Mucosa of stomach (tissue), 1 donor: ENCODE results near the gene FOXJ3.

Experiments
- H3K27me3 ChIP-seq: one replicate; pipeline ENCODE4 v1.7.0; 2013; ENCODE audit warnings: mild to moderate bottlenecking, low read length; ENCODE audit not compliant: control insufficient read depth, insufficient read depth
- H3K36me3 ChIP-seq: one replicate; pipeline ENCODE4 v1.7.0; 2013; ENCODE audit warnings: low read length; ENCODE audit not compliant: control insufficient read depth, insufficient read depth
- H3K4me1 ChIP-seq: one replicate; pipeline ENCODE4 v1.7.0; 2013; ENCODE audit warnings: mild to moderate bottlenecking, low read length; ENCODE audit not compliant: control insufficient read depth, insufficient read depth
- H3K4me3 ChIP-seq: one replicate; pipeline ENCODE4 v1.7.0; 2013; ENCODE audit warnings: low read length
- H3K9ac ChIP-seq: one replicate; pipeline ENCODE4 v1.7.0; 2013; ENCODE audit warnings: mild to moderate bottlenecking, low read length, moderate library complexity
- H3K9me3 ChIP-seq: one replicate; pipeline ENCODE4 v1.7.0; 2013; ENCODE audit warnings: mild to moderate bottlenecking, low read length, moderate library complexity; ENCODE audit not compliant: control insufficient read depth
- donor health status: Pancreatic carcinoma.

FOXJ3 gene

GRCh38 chr1:42359466-42359865 is 24.4 kb upstream of the FOXJ3 start:
- H3K36me3 ChIP-seq = no peaks in the 10 kb centered on the region
- no peak overlapping the region for H3K4me3 ChIP-seq
- no peaks in the 10 kb centered on the region for H3K27me3 ChIP-seq
- H3K9me3 ChIP-seq = no peaks in the 10 kb centered on the region
- no peaks in the 10 kb centered on the region for H3K4me1 ChIP-seq
- H3K9ac ChIP-seq = no peak overlapping the region

GRCh38 chr1:42358791-42359190 is 23.8 kb upstream of the FOXJ3 start:
- Histone ChIP-seq H3K4me3 (no peak overlapping the region), H3K36me3 (no peaks in the 10 kb centered on the region), H3K27me3 (no peaks in the 10 kb centered on the region), H3K9ac (no peak overlapping the region), H3K9me3 (no peaks in the 10 kb centered on the region), H3K4me1 (no peaks in the 10 kb centered on the region)

GRCh38 chr1:42350086-42350485 is 15.1 kb upstream of the FOXJ3 start:
- H3K9me3 ChIP-seq = no peaks in the 10 kb centered on the region
- no peaks in the 10 kb centered on the region for H3K4me1 ChIP-seq
- H3K4me3 ChIP-seq = no peak overlapping the region
- H3K27me3 ChIP-seq = no peaks in the 10 kb centered on the region
- no peak overlapping the region for H3K9ac ChIP-seq
- no peaks in the 10 kb centered on the region for H3K36me3 ChIP-seq

GRCh38 chr1:42348498-42348897 is 13.5 kb upstream of the FOXJ3 start:
- Histone ChIP-seq H3K36me3 (no peaks in the 10 kb centered on the region), H3K9ac (no peak overlapping the region), H3K4me3 (no peak overlapping the region), H3K4me1 (no peaks in the 10 kb centered on the region), H3K9me3 (no peaks in the 10 kb centered on the region), H3K27me3 (no peaks in the 10 kb centered on the region)

GRCh38 chr1:42343049-42343448 is 8.0 kb upstream of the FOXJ3 start:
- Histone ChIP-seq H3K4me3 (no peak overlapping the region), H3K4me1 (peaks cover 27% of the 10 kb centered on the region), H3K9ac (no peak overlapping the region), H3K36me3 (no peaks in the 10 kb centered on the region), H3K27me3 (no peaks in the 10 kb centered on the region), H3K9me3 (no peaks in the 10 kb centered on the region)

- no peak overlapping the region for H3K4me3 ChIP-seq
- H3K4me1 ChIP-seq = peaks cover 42% of the 10 kb centered on the region
- H3K27me3 ChIP-seq = no peaks in the 10 kb centered on the region
- H3K9ac ChIP-seq = no peak overlapping the region
- no peaks in the 10 kb centered on the region for H3K36me3 ChIP-seq
- no peaks in the 10 kb centered on the region for H3K9me3 ChIP-seq
Measured at GRCh38 chr1:42340901-42341300, 5.9 kb upstream of the FOXJ3 start.

GRCh38 chr1:42340093-42340492 is 5.1 kb upstream of the FOXJ3 start:
- no peaks in the 10 kb centered on the region for H3K36me3 ChIP-seq
- H3K9ac ChIP-seq = no peak overlapping the region
- no peaks in the 10 kb centered on the region for H3K9me3 ChIP-seq
- H3K4me1 ChIP-seq = peaks cover 42% of the 10 kb centered on the region
- H3K27me3 ChIP-seq = no peaks in the 10 kb centered on the region
- H3K4me3 ChIP-seq = no peak overlapping the region

GRCh38 chr1:42336978-42337377 is 1.9 kb upstream of the FOXJ3 start:
- Histone ChIP-seq H3K9me3 (no peaks in the 10 kb centered on the region), H3K9ac (no peak overlapping the region), H3K4me3 (no peak overlapping the region), H3K27me3 (no peaks in the 10 kb centered on the region), H3K4me1 (peaks cover 42% of the 10 kb centered on the region), H3K36me3 (no peaks in the 10 kb centered on the region)

GRCh38 chr1:42335809-42336518 is 929 bp upstream of the FOXJ3 start:
- Histone ChIP-seq H3K4me1 (peaks cover 39% of the 10 kb centered on the region), H3K9me3 (no peaks in the 10 kb centered on the region), H3K4me3 (peak overlapping the region; percentile 85), H3K27me3 (no peaks in the 10 kb centered on the region), H3K36me3 (no peaks in the 10 kb centered on the region), H3K9ac (peak overlapping the region; percentile 97)

- Histone ChIP-seq H3K4me1 (peaks cover 24% of the 10 kb centered on the region), H3K4me3 (peak overlapping the region; percentile 85), H3K36me3 (no peaks in the 10 kb centered on the region), H3K27me3 (no peaks in the 10 kb centered on the region), H3K9me3 (no peaks in the 10 kb centered on the region), H3K9ac (peak overlapping the region; percentile 97)
Measured at GRCh38 chr1:42334240-42335049, 590 bp downstream of the FOXJ3 start.

- H3K4me1 ChIP-seq = peaks cover 22% of the 10 kb centered on the region
Measured at GRCh38 chr1:42333662-42334239, 1.3 kb downstream of the FOXJ3 start.

GRCh38 chr1:42332877-42333276 is 2.2 kb downstream of the FOXJ3 start:
- H3K36me3 ChIP-seq = no peaks in the 10 kb centered on the region
- no peak overlapping the region for H3K9ac ChIP-seq
- H3K9me3 ChIP-seq = no peaks in the 10 kb centered on the region
- H3K4me3 ChIP-seq = no peak overlapping the region
- H3K4me1 ChIP-seq = peaks cover 21% of the 10 kb centered on the region
- no peaks in the 10 kb centered on the region for H3K27me3 ChIP-seq

More at GRCh38 chr1:42333662-42334239, 1.3 kb downstream of the FOXJ3 start:
- Histone ChIP-seq H3K4me3 (peak overlapping the region; percentile 85), H3K9me3 (no peaks in the 10 kb centered on the region), H3K27me3 (no peaks in the 10 kb centered on the region), H3K36me3 (no peaks in the 10 kb centered on the region), H3K9ac (peak overlapping the region; percentile 97)
